ENCODE measurements around the gene MKKS. TPM values are rescaled to one million over a fixed set of nuclear protein-coding genes. Genes with fewer than 3 reads are reported as not detected.

The MKKS gene
- polyA plus RNA-seq, 1 of the 3 experiments (the other 2 are of a cell fraction) = 10.1 TPM

GRCh38 chr20:10463622-10464021 lies 29.6 kb upstream of the MKKS start:
- CTCF ChIA-PET = no interaction called here
- H3K27ac ChIP-seq (ENCODE audit: low read depth in 2 of 2, low read length in 1 of 2) = no peak overlapping the region
- WGBS (ENCODE audit: low lambda C conversion rate) = 94% methylated on average over 2 of the region's 2 CpGs
- no peak overlapping the region for H3K4me3 ChIP-seq (ENCODE audit: low read depth in 2 of 2, low read length in 1 of 2)
- H3K9ac ChIP-seq = no peak overlapping the region
- H3K9me2 ChIP-seq = no peaks in the 10 kb centered on the region
- H3K9me3 ChIP-seq = no peaks in the 10 kb centered on the region
- peaks cover 0 to 14% of the 10 kb centered on the region in 2 experiments; a peak in 3 of 4 replicates for H3K4me1 ChIP-seq (ENCODE audit: control insufficient read depth in 1 of 2, insufficient read depth in 2 of 2, low read depth in 1 of 2, low read length in 1 of 2)
- H3K4me2 ChIP-seq = no peak overlapping the region
- H3K36me3 ChIP-seq (replicated peaks in 1 of 2; ENCODE audit: control insufficient read depth in 1 of 2, insufficient read depth in 2 of 2, low read length in 1 of 2) = peaks cover 0 to 5% of the 10 kb centered on the region in 2 experiments
- H4K20me1 ChIP-seq (ENCODE audit: insufficient read depth) = no peaks in the 10 kb centered on the region
- POLR2A ChIA-PET = no interaction called here
- H3K27me3 ChIP-seq (ENCODE audit: insufficient read depth) = no peaks in the 10 kb centered on the region
- H3F3A ChIP-seq (replicated peaks; ENCODE audit: insufficient read depth) = peaks cover 5% of the 10 kb centered on the region
- no peak for TF ChIP-seq PBX3 (IDR thresholded peaks at IDR 0.05)
- TF ChIP-seq FOXJ3 (CRISPR knock-in tag; IDR thresholded peaks at IDR 0.05) = no peak
- no peak for TF ChIP-seq REST (IDR thresholded peaks at IDR 0.05; ENCODE audit: low read depth, low read length)
- TF ChIP-seq SMC3 (IDR thresholded peaks at IDR 0.05; ENCODE audit: low read depth, low read length) = no peak
- no peak for TF ChIP-seq TAF1 (IDR thresholded peaks at IDR 0.05; ENCODE audit: borderline replicate concordance, low read depth, low read length)
- TF ChIP-seq GATA2 (CRISPR knock-in tag; IDR thresholded peaks at IDR 0.05) = no peak
- no peak for TF ChIP-seq NFIC (IDR thresholded peaks at IDR 0.05; ENCODE audit: borderline replicate concordance)
- TF ChIP-seq POLR2AphosphoS5 (IDR thresholded peaks at IDR 0.05; ENCODE audit: low read depth, low read length) = no peak
- no peak for TF ChIP-seq RXRA (IDR thresholded peaks at IDR 0.05; ENCODE audit: borderline replicate concordance, low read depth)
- DNase-seq = no peak
- H2AFZ ChIP-seq (ENCODE audit: low read depth) = no peak overlapping the region
- H3K79me2 ChIP-seq (ENCODE audit: insufficient read depth) = peaks cover 11% of the 10 kb centered on the region; the same call in 1 of the 2 replicates

GRCh38 chr20:10462516-10462915 lies 28.5 kb upstream of the MKKS start:
- DNase-seq = no peak
- H3K79me2 ChIP-seq (ENCODE audit: insufficient read depth) = peaks cover 18% of the 10 kb centered on the region; the same call in 1 of the 2 replicates
- H3K9me2 ChIP-seq = no peaks in the 10 kb centered on the region
- no peak overlapping the region for H3K4me2 ChIP-seq
- no peak overlapping the region for H3K4me3 ChIP-seq (ENCODE audit: low read depth in 2 of 2, low read length in 1 of 2)
- H3K27ac ChIP-seq (ENCODE audit: low read depth in 2 of 2, low read length in 1 of 2) = 0 out of 4 replicates have a peak overlapping the region, but pooled peaks of 1 of the 2 experiments have one; percentile 9
- no peak overlapping the region for H2AFZ ChIP-seq (ENCODE audit: low read depth)
- TF ChIP-seq NFIC (IDR thresholded peaks at IDR 0.05; ENCODE audit: borderline replicate concordance) (no peak), FOXM1 (IDR thresholded peaks at IDR 0.05; ENCODE audit: low read depth) (no peak), CTCF (IDR thresholded peaks at IDR 0.05) (no peak), EZH2phosphoT487 (IDR thresholded peaks at IDR 0.05; ENCODE audit: borderline replicate concordance, low read depth) (no peak), SMC3 (IDR thresholded peaks at IDR 0.05; ENCODE audit: low read depth, low read length) (no peak), RAD21 (IDR thresholded peaks at IDR 0.05; ENCODE audit: low read length) (no peak), TCF12 (IDR thresholded peaks at IDR 0.05) (no peak), GATA2 (CRISPR knock-in tag; IDR thresholded peaks at IDR 0.05) (no peak)
- H3K9me3 ChIP-seq = no peaks in the 10 kb centered on the region
- ChIA-PET CTCF (no interaction called here), POLR2A (no interaction called here)
- no peaks in the 10 kb centered on the region for H3K27me3 ChIP-seq (ENCODE audit: insufficient read depth)
- H3K9ac ChIP-seq = no peak overlapping the region
- H3K4me1 ChIP-seq (ENCODE audit: control insufficient read depth in 1 of 2, insufficient read depth in 2 of 2, low read depth in 1 of 2, low read length in 1 of 2) = peaks cover 0 to 3% of the 10 kb centered on the region in 2 experiments; a peak in 2 of 4 replicates
- no peaks in the 10 kb centered on the region for H4K20me1 ChIP-seq (ENCODE audit: insufficient read depth)
- peaks cover 5% of the 10 kb centered on the region for H3F3A ChIP-seq (replicated peaks; ENCODE audit: insufficient read depth)
- peaks cover 0 to 13% of the 10 kb centered on the region in 2 experiments for H3K36me3 ChIP-seq (replicated peaks in 1 of 2; ENCODE audit: control insufficient read depth in 1 of 2, insufficient read depth in 2 of 2, low read length in 1 of 2)
